Heart left ventricle (tissue), 13 donors: Measurements from ENCODE around the gene MYO10.

Experiments used
- CTCF ChIP-seq, 12 donors: fragments of 200-600 bp; sonication (generic) in 4 of 12; IDR thresholded peaks; one replicate each; pipeline versions ENCODE4 v1.5.0 to v1.8.0; 2018 to 2022; ENCODE audit warnings: antibody characterized with exemption in 12 of 12, mild to moderate bottlenecking in 5 of 12
- POLR2A ChIP-seq, 2 donors: fragments of 450-650 bp; IDR thresholded peaks; one replicate each; pipeline ENCODE4 v1.6.1; 2017; ENCODE audit warnings: antibody characterized with exemption in 2 of 2, mild to moderate bottlenecking in 2 of 2, moderate library complexity in 2 of 2
- donor health status: ischemic (EF 13 %, LVEDD 7.1; RV severe dilation, severe dysfunction).
- donor health status: DM: no; HTN: yes; CAD: no.
- donor health status: DM: no; HTN: no; CAD: no.
- donor health status: ischemic (EF 25% LVEDD 6.9; RV normal size, moderate dysfunction).
- donor health status: ischemic (EF 25% LVEDD 5.7; RV mildly dilated, moderate dysfunction).
- donor health status: ischemic (EF 35%, LVEDD 5.7; RV mildly dilated, moderate dysfunction).
- donor health status: nonischemic (EF 11% LVEDD 7.7; RV severe dilation, severe dysfunction).
- donor health status: DM: yes; HTN: yes; CAD: no.
- donor health status: PGD.
- donor health status: ischemic (EF 29% LVEDD 5.4; RV normal size, mild dysfunction).
- donor health status: nonischemic (EF 23%, LVEDD 6.1; RV moderate dilation, normal function).

- TF ChIP-seq CTCF (IDR thresholded peaks at IDR 0.05) (no peak), POLR2A (IDR thresholded peaks at IDR 0.05) (no peak)
Measured at GRCh38 chr5:16906255-16906654, 29.8 kb downstream of the MYO10 start.
